Fibroblast of the aortic adventitia (primary cell): ENCODE results near the gene LHPP. TPM values are rescaled to one million over a fixed set of nuclear protein-coding genes. Genes with fewer than 3 reads are reported as not detected.

Source experiments
- DNase-seq: peaks from one replicate; pipeline ENCODE4 v3.0.0-alpha.2; 2010; ENCODE audit warnings: low read depth
- H3K4me3 ChIP-seq: 2 replicates; pipeline ENCODE4 v1.5.1; 2011; ENCODE audit warnings: low read depth, mild to moderate bottlenecking, control low read depth, low read length, moderate library complexity
- CTCF ChIP-seq: IDR thresholded peaks from 2 replicates; pipeline ENCODE4 v1.5.1; 2011; ENCODE audit warnings: mild to moderate bottlenecking, low read length, control low read depth, inconsistent platforms; ENCODE audit not compliant: insufficient read depth
- total RNA-seq: library from RNA; depleted of rRNA; stranded (reverse); fragments of >200 nt; gene quantifications from 2 replicates; pipeline ENCODE4 v1.2.3, GENCODE V29; 2012; ENCODE audit warnings: low replicate concordance

LHPP gene
- total RNA-seq, 1 donor = 12.5 TPM

- no peak for TF ChIP-seq CTCF
- no peak overlapping the region for H3K4me3 ChIP-seq
- DNase-seq = peak; percentile 84
These were observed 179.9 kb downstream of the LHPP start for GRCh38 chr10:124641282-124642087.

- TF ChIP-seq CTCF = no peak
- DNase-seq = no peak
- no peak overlapping the region for H3K4me3 ChIP-seq
These were observed 180.6 kb downstream of the LHPP start for GRCh38 chr10:124642088-124642710.

GRCh38 chr10:124643330-124644009, 181.8 kb downstream of the LHPP start:
- no peak overlapping the region for H3K4me3 ChIP-seq
- DNase-seq = no peak
- no peak for TF ChIP-seq CTCF

- DNase-seq = no peak
- no peak for TF ChIP-seq CTCF
These were observed 182.6 kb downstream of the LHPP start for GRCh38 chr10:124644236-124644635.

GRCh38 chr10:124644771-124645415, 183.3 kb downstream of the LHPP start:
- no peak for DNase-seq
- no peak for TF ChIP-seq CTCF
- H3K4me3 ChIP-seq = no peak overlapping the region

More at GRCh38 chr10:124644236-124644635, 182.6 kb downstream of the LHPP start:
- no peak overlapping the region for H3K4me3 ChIP-seq

GRCh38 chr10:124645467-124646095, 184.0 kb downstream of the LHPP start:
- DNase-seq = no peak
- no peak for TF ChIP-seq CTCF
- no peak overlapping the region for H3K4me3 ChIP-seq
